Duodenal mucosa (tissue), 2 donors: ENCODE results near the gene KLHDC10.

ENCODE experiments used
- H3K27ac ChIP-seq: one replicate; pipeline ENCODE4 v1.7.0; 2013; ENCODE audit warnings: low read depth, low read length
- H3K27me3 ChIP-seq, 2 donors: one replicate each; pipeline ENCODE4 v1.7.0; 2013; ENCODE audit warnings: low read length in 2 of 2, control low read depth in 1 of 2; ENCODE audit not compliant: insufficient read depth in 2 of 2, control insufficient read depth in 1 of 2
- H3K36me3 ChIP-seq, 2 donors: one replicate each; pipeline ENCODE4 v1.7.0; 2013; ENCODE audit warnings: low read length in 2 of 2, control low read depth in 1 of 2; ENCODE audit not compliant: insufficient read depth in 2 of 2, control insufficient read depth in 1 of 2
- H3K4me1 ChIP-seq, 2 donors: one replicate each; pipeline ENCODE4 v1.7.0; 2013; ENCODE audit warnings: low read length in 2 of 2, control low read depth in 1 of 2; ENCODE audit not compliant: insufficient read depth in 2 of 2, control insufficient read depth in 1 of 2
- H3K4me3 ChIP-seq, 2 donors: one replicate each; pipeline ENCODE4 v1.7.0; 2013; ENCODE audit warnings: low read length in 2 of 2, low read depth in 1 of 2
- H3K9ac ChIP-seq, 2 donors: one replicate each; pipeline ENCODE4 v1.7.0; 2013; ENCODE audit warnings: low read length in 2 of 2, low read depth in 1 of 2
- H3K9me3 ChIP-seq, 2 donors: one replicate each; pipeline ENCODE4 v1.7.0; 2013; ENCODE audit warnings: low read length in 2 of 2, control low read depth in 1 of 2; ENCODE audit not compliant: control insufficient read depth in 1 of 2

The KLHDC10 gene

GRCh38 chr7:130153211-130153908 lies 83.0 kb downstream of the KLHDC10 start:
- no peak overlapping the region for H3K4me3 ChIP-seq
- H3K9me3 ChIP-seq = no peaks in the 10 kb centered on the region
- peaks cover 14 to 18% of the 10 kb centered on the region in 2 donors for H3K4me1 ChIP-seq
- no peak overlapping the region for H3K27ac ChIP-seq
- H3K36me3 ChIP-seq = no peaks in the 10 kb centered on the region
- H3K9ac ChIP-seq = no peak overlapping the region
- no peaks in the 10 kb centered on the region for H3K27me3 ChIP-seq

GRCh38 chr7:130154131-130154500 lies 83.8 kb downstream of the KLHDC10 start:
- Histone ChIP-seq H3K36me3 (no peaks in the 10 kb centered on the region), H3K4me3 (no peak overlapping the region), H3K4me1 (peaks cover 13 to 18% of the 10 kb centered on the region in 2 donors), H3K9me3 (no peaks in the 10 kb centered on the region), H3K27me3 (no peaks in the 10 kb centered on the region), H3K27ac (no peak overlapping the region), H3K9ac (no peak overlapping the region)

GRCh38 chr7:130154501-130155317 lies 84.4 kb downstream of the KLHDC10 start:
- Histone ChIP-seq H3K27me3 (no peaks in the 10 kb centered on the region), H3K9me3 (no peaks in the 10 kb centered on the region), H3K4me1 (peaks cover 7 to 15% of the 10 kb centered on the region in 2 donors), H3K4me3 (no peak overlapping the region), H3K36me3 (peaks cover under 1 to 3% of the 10 kb centered on the region in 2 donors), H3K9ac (no peak overlapping the region), H3K27ac (no peak overlapping the region)

DNA sequence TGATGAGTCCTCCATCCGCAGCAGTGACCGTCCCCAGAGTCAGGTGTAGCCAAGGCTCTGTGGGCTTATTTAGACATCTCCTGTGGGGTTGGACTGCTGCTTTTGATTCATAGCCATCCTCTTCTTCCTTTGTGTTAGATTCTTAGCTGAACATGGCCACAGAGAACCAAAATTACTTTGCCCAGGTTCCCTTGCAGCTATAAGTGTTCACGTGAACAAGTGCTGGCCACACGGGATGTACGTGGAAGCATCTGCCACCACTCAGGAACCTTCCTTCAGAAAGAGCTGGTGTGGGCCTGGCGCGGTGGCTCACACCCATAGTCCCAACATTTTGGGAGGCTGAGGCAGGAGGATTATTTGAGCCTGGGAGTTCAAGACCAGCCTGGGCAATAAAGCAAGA lies 85.8 kb downstream of the KLHDC10 start:
- no peak overlapping the region for H3K4me3 ChIP-seq

DNA sequence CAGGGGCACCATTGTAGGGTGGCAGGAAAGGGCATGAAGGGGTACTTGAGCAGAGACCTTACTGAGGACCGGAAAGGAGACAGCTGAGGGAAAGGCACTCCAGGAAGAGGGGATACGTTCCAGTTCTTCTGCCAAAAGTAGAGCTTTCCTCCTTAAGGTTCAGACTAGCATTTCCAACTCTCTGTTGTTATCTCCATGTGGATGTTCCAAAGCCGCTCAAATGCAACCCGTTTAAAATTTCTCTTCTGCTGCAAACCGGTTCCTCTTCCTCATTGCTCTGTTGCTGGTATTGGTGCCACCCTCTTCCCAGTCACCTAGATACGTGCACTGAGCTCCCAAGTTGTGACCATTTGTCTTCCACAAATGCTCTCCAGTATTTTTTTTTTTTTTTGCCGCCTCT lies 87.4 kb downstream of the KLHDC10 start:
- peaks cover 14 to 28% of the 10 kb centered on the region in 2 donors for H3K36me3 ChIP-seq
- H3K9me3 ChIP-seq = no peaks in the 10 kb centered on the region
- no peak overlapping the region for H3K4me3 ChIP-seq
- no peak overlapping the region for H3K9ac ChIP-seq
- no peaks in the 10 kb centered on the region for H3K27me3 ChIP-seq
- no peak overlapping the region for H3K27ac ChIP-seq
- peaks cover 6 to 14% of the 10 kb centered on the region in 2 donors for H3K4me1 ChIP-seq

More for the DNA sequence above, 85.8 kb downstream of the KLHDC10 start:
- Histone ChIP-seq H3K4me1 (peaks cover 6 to 14% of the 10 kb centered on the region in 2 donors), H3K27ac (no peak overlapping the region), H3K36me3 (peaks cover 6 to 16% of the 10 kb centered on the region in 2 donors), H3K9me3 (no peaks in the 10 kb centered on the region), H3K9ac (no peak overlapping the region), H3K27me3 (no peaks in the 10 kb centered on the region)

DNA sequence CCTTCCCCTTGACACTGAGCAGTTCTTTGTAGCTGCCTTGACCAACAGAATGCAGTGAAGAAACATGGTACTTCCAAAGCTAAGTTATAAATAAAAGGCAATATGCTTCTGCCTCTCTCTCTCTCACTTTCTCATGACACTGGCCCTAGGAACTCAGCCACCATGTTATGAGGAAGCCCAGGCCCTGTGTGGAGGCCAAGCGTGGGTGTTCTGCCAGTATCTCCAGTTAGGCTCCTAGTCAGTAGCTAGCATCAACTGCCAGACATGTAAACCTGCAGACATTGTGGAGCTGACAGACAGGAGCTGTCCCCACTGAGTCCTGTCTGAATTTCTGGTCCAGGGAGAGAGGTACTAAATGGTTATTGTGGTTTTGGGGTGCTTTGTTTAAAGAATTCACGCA lies 89.7 kb downstream of the KLHDC10 start:
- Histone ChIP-seq H3K27ac (no peak overlapping the region), H3K9ac (no peak overlapping the region), H3K27me3 (no peaks in the 10 kb centered on the region), H3K4me1 (no peaks in the 10 kb centered on the region), H3K36me3 (peaks cover 21 to 47% of the 10 kb centered on the region in 2 donors), H3K9me3 (no peaks in the 10 kb centered on the region), H3K4me3 (no peak overlapping the region)

DNA sequence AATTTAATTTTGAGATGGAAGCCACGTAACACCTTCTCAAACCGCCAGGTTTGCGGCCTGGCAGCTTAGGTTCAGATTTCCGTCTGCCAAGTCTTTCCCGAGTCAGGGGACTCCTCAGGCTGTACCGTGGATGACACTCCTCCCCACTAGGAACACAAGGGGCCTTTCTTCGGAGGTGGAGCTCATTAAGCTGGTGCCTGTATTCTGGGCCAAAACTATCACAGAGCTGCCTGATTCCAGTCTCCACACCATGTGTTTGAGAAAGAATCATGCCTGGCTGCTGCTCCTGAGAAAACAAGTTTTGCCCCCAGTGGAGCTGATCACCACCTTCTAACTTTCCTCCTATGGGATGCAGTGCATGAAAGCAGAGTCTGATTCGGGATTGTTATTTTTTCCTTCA lies 90.1 kb downstream of the KLHDC10 start:
- H3K27ac ChIP-seq = no peak overlapping the region
- H3K9ac ChIP-seq = no peak overlapping the region
- H3K9me3 ChIP-seq = no peaks in the 10 kb centered on the region
- H3K27me3 ChIP-seq = no peaks in the 10 kb centered on the region
- no peak overlapping the region for H3K4me3 ChIP-seq
- H3K36me3 ChIP-seq = peaks cover 21 to 49% of the 10 kb centered on the region in 2 donors
- no peaks in the 10 kb centered on the region for H3K4me1 ChIP-seq

DNA sequence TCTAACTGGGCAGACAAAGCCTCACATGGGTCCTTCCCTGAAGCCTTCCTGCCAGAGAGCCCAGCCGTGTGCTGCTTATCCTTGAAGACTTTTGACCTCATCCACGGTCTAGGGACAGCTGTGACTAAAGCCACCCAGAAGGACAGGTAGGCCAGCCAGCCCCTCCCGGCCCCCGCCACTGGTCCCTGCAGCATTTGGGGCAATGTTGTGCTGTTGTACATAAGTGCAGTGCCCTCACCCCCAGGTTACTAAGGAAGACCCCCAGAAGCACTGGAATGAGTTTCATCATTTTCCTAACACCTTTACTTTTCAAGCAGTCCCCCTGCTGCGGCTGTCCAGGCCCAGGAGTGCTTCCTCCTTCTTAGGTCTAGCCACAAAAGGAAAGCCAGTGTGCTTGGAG lies 91.9 kb downstream of the KLHDC10 start:
- Histone ChIP-seq H3K36me3 (peaks cover 21 to 60% of the 10 kb centered on the region in 2 donors), H3K27ac (no peak overlapping the region), H3K9me3 (no peaks in the 10 kb centered on the region), H3K4me3 (no peak overlapping the region), H3K27me3 (no peaks in the 10 kb centered on the region), H3K4me1 (no peaks in the 10 kb centered on the region), H3K9ac (no peak overlapping the region)

- H3K9ac ChIP-seq = no peak overlapping the region
- no peaks in the 10 kb centered on the region for H3K9me3 ChIP-seq
- H3K27ac ChIP-seq = no peak overlapping the region
- peaks cover 6 to 62% of the 10 kb centered on the region in 2 donors for H3K36me3 ChIP-seq
- H3K4me3 ChIP-seq = no peak overlapping the region
- H3K4me1 ChIP-seq = no peaks in the 10 kb centered on the region
- H3K27me3 ChIP-seq = no peaks in the 10 kb centered on the region
These were observed 104.1 kb downstream of the KLHDC10 start for GRCh38 chr7:130174237-130174959.

DNA sequence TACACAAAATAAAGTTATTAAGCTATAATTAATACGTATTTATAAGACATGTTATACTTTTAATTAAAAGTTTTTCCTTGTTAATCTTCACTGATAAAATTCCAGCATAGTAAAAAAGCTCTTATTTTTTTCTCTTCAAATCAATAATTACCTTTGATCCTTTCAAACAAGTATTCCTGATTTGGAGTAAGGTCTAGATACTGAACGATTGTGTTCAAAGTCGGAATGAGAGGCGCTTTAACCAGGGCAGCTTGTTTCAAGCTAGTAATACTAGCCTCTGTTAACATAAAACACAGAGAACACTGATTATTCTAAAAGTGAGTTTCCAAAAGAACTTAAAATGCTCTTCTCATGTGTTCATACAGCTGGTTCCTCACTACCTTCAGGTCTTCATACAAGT lies 107.9 kb downstream of the KLHDC10 start:
- Histone ChIP-seq H3K4me1 (no peaks in the 10 kb centered on the region), H3K9ac (no peak overlapping the region), H3K27ac (no peak overlapping the region), H3K4me3 (no peak overlapping the region), H3K36me3 (peaks cover 3 to 56% of the 10 kb centered on the region in 2 donors), H3K9me3 (no peaks in the 10 kb centered on the region), H3K27me3 (no peaks in the 10 kb centered on the region)
